Posterior vena cava (tissue), 2 donors: Measurements from ENCODE around the gene KRT5. TPM values are rescaled to one million over a fixed set of nuclear protein-coding genes. Genes with fewer than 3 reads are reported as not detected.

ENCODE experiments used
- DNase-seq: peaks from one replicate; pipeline ENCODE4 v3.0.0-alpha.2; 2020; ENCODE audit warnings: low spot score
- intact Hi-C, 2 donors: fragments of 100-400 bp; cut with DNase I; formaldehyde crosslinking; loops; one replicate each; pipeline versions ENCODE4 v1.14.1 to v1.14.2; 2022 to 2023
- total RNA-seq, 2 donors: library from RNA; stranded (reverse); fragmentation: NEBNext Ultra II Directional; extraction: Animal tissue kit (Norgen Biotek cat#: 25700); gene quantifications; one replicate each; pipeline ENCODE4 v1.2.1, GENCODE V29; 2021
- donor health status: DM: yes; HTN: yes; CAD: no.
- donor health status: DM: yes; HTN: yes; CAD: no.

Gene KRT5
- total RNA-seq, 2 donors from 2014 or later = not detected

DNA sequence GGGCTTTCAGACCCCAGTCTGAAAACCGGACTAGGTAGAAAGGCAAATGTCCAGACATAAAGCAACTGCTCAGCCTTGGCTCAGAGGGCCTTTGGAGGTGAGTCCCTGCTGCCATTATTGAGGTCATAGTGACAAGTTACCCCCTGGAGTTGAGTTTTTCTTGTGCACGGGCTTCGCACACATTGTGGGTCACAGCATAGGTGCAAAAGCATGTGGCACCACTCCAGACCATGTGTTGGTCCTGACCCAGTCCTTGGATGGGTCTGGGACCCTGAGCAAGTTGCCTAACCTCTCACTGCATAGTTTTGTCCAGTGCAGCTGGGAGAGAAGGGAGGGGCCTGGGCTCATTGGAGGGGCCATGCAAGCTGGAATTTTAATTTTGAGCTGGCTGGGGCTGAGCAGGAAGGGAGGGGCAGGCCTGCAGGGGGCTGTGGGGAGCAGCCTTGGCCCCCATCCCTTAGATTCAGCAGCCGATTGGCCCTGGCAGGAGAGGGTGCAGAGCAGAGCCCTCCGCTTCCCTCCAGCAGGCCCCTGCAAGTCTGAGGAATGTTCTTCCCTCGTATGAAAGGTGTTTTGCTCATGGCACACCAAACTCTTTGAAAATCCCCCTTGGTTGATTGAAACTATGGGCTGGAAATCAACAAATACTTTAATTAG lies 4.2 kb upstream of the KRT5 start:
- no peak for DNase-seq
- intact Hi-C loops = no loop called here

DNA sequence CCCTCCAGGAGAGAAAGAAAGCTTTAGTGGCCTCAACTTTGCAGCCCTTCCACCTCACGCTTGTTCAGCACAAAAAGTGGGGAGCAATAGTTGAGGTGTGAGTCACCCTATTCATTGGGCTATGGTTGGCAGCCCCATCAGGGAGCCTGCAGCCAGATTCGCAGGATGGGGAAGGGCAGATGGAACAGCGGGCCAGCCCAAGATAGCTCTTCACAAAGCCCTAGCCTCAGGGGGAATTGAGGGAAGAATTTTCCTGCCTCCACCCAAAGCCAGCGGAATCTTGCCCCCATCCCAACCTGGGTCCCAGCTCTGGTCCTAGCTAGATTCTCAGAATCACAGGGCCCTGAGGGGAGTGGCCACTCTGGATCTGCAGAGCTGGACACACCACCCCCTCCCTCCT lies 3.6 kb upstream of the KRT5 start:
- DNase-seq = no peak
- intact Hi-C loops = no loop called here

DNA sequence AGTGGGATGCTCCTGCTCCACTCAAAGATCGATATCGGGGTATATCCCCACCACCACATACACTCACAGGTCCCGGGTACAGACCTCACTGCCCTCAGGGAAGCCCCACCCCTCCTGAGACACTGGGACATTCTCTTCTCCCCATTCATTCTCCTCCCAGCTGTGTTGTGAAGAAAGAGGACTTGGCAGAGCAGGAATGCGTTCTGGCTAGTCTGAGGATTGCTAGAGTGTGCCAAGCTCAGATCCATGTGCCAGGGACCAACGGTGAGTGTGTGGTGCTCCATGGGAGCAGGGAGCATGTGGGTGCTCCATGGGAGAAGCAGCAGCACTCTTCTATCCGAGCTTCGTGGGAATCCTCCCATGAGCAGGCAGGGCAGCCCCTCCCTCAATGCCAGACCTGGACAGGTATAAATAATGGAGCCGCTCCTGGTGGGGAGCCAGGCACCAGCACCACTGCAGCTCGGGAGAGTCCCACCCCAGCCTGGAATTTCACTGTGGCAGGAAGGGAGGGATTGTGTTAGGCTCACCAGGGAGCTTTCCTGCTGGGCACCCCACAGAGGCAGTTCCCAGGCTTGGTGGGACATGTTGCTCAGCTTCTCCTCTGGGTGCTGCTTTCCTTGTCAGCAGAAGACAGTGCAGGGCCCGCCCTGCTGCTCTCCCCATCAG lies 2.3 kb upstream of the KRT5 start:
- intact Hi-C loops = no loop called here
- DNase-seq = no peak

DNA sequence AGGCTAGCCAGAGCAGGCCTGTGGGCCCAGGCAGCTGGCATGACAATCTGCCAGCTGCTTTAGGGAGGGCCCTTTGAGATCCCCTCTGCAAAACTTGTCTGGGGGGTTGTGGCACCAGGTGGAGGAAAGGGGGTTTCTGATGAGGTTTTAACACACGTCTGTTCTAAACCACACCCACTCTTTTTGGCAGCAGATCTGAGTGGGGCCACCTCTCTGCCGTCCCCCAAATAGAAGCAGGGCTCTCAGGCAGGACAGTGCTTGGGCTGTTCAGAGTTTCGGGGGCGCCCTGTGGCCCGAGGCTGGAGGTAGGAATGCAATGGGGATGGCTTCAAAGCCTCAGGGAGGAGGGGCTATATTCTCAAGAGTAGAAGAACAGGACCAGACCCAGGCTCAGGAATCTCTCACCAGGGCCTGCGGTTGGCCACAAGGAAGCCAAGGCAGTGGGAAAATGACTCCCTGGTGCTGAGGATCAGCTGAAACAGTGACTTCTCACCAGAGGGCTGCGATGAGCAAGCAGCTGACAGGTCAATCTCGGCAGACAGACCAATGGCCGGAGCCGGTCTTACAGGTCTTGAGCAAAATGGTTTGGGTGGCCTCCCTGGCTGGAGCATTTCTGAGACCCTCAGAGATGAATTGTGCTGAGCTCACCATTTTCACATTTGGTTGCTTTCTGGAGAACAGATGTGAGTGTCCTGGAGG lies 1.5 kb upstream of the KRT5 start:
- intact Hi-C loops = no loop called here
- no peak for DNase-seq

DNA sequence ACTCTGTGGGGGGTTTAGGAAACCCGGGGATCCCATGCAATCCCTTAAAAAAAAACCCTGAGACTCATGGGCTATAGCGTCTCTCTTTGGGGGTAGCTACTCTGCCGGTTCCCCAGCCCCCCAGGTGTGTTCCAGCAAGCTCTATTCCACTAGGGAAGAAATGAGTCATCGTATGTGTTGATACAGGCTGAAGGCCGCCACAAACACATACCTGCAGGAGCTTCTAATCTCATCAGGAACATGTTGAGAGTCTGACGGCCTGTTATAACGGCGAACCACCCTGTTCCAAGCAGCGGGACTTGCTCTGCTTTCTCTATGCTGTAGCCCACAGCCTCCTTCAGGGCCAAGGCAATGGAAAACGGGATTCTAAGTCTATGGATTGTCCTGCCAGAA lies 977 bp upstream of the KRT5 start:
- intact Hi-C loops = no loop called here
- DNase-seq = no peak

DNA sequence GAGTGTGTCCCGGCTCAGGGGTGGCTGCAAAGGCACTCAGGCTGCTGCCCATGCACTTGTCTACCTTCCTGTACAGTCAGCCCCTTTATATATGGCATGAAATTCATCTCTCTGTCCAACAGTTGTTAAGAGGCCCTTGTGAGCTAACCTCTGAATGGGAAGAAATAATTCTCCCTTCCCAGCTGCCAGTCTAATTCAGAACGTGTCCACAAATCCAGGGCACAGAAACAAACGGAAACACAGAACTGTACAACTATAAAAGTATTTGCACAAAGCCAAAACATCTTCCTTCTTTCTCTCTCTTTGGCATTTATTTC lies 849 bp downstream of the KRT5 start:
- intact Hi-C loops = no loop called here
- no peak for DNase-seq

DNA sequence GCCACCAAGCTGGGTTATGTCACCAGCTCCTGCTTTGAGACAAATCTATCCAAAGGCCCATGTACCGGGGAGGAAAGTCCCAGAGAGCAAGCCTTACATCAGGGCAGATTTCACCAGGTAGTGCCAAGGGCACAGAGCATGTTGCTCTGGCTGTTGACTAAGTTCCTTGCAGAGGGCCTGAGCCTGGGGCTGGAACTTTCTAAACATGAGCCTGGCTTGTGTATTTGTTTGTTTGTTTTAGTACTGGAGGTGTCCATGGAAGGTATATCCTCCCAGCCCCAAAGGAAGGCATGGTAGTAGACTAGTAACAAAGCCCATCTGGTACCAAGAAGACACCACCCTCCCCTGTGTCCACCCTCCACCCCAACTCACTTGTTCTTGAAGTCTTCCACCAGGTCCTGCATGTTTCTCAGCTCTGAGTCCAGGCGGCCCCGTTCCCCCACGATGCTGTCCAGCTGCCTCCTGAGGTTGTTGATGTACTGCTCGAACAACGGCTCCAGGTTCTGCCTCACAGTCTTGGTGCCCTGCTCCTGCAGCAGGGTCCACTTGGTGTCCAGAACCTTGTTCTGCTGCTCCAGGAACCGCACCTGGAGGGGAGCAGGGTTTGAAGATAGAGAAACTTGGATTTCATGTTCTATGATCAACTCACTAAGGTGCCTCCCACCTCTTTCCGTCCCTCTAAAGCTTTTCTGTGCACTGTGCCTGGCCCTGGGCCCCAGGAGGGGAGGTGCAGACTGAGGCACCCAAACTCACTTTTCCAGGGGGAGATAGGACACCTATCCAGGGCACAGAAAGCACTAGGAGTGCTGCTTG lies 1.4 kb downstream of the KRT5 start:
- intact Hi-C loops = no loop called here
- no peak for DNase-seq

DNA sequence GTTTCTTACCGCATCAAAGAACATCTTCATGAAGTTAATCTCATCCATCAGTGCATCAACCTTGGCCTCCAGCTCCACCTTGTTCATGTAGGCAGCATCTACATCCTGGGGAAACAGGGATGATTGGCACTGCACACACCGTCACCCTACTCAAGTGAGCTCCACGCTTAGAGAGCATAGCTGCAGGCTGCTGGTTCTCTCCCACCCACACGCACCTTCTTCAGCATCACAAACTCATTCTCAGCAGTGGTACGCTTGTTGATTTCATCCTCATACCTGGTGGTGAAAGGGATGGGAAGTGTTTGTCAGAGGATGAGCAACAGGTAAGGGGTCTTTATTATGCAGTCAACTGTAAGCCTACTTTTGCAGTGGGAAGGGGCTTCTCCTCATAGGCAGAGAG lies 2.3 kb downstream of the KRT5 start:
- intact Hi-C loops = no loop called here
- DNase-seq = no peak

DNA sequence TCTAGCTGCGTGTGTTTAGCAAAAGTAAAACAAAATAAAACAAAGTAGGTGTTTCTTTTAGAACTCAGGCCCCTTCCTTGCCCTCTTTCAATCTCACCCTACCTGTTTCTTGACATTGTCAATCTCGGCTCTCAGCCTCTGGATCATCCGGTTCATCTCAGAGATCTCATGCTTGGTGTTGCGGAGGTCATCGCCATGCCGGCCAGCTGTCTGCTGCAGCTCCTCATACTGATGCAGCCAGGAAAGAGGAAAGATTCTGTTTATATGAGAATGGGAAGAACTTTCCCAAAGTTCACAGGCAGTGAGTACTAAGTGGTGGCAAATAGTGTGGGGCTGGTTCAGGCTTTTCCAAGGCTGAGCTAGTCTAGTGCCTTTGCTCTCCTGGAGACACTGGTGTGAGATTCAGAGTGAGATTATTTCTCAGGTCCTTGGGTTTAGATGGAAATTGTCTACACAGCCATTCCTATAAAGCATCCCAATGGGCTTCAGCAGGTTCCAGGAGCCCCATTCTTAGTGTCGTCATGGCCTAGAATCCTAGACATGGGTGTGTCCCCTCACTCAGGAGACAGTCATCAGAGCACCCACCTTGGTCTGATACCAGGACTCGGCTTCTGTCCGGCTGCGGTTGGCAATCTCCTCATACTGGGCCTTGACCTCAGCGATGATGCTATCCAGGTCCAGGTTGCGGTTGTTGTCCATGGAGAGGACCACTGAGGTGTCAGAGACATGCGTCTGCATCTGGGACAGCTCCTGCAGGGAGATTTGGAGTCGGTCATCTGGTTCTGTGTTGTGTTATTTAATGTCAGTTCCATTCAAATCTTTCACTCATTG lies 3.0 kb downstream of the KRT5 start:
- intact Hi-C loops = no loop called here
- DNase-seq = no peak

DNA sequence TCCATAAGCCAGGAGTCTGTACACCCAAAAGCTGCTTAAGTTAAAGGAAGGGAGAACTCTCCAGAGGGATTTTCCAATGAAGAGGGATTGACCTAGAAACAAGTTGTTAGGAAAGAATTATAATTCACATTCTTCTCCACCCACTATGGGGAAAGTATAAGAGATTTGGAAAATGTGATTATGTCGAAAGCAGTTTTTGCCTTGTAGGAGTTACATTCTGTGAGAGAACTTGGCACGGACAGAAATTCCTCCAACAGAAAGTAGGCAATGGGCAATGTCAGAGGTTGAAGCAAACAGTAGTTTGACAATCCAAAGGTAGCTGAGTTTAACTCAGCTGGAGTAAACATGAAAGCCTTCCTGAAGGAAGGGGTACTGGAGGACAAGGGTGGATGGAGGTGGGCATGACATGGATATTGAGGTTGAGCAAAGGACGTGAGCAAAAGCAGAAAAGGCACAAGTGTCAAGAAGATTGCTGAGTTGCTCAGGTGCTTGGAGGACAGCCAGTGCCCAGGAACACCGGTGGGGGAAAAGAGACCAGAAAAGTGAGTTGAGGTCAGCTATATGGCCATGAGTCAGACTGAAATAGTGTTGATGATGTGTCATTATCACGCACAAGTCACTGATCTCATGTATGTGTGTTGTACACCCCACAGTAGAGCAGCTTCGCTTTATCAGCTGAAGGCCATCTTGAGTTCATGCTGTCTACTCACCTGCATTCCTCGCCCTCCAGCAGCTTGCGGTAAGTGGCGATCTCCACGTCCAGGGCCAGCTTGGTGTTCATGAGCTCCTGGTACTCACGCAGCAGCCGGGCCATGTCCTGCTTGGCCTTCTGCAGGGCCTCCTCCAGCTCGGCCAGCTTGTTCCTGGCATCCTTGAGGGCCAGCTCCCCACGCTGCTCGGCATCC lies 4.0 kb downstream of the KRT5 start:
- intact Hi-C loops = no loop called here
- no peak for DNase-seq

DNA sequence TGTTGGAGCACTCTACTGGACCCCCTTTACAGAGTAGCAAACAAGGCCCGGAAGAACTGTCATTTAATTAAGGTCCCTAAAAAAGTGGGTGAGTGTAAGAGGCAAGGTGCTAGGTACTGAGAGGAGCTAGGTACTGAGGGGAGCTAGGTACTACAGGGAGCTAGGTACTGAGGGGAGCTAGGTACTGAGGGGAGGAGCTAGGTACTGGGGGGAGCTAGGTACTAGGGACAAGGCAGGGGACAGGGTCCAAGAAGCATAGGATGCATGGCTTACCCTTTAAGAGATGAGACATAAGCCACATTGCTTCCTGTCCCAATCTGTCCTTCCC lies 4.9 kb downstream of the KRT5 start:
- intact Hi-C loops = no loop called here
- no peak for DNase-seq

DNA sequence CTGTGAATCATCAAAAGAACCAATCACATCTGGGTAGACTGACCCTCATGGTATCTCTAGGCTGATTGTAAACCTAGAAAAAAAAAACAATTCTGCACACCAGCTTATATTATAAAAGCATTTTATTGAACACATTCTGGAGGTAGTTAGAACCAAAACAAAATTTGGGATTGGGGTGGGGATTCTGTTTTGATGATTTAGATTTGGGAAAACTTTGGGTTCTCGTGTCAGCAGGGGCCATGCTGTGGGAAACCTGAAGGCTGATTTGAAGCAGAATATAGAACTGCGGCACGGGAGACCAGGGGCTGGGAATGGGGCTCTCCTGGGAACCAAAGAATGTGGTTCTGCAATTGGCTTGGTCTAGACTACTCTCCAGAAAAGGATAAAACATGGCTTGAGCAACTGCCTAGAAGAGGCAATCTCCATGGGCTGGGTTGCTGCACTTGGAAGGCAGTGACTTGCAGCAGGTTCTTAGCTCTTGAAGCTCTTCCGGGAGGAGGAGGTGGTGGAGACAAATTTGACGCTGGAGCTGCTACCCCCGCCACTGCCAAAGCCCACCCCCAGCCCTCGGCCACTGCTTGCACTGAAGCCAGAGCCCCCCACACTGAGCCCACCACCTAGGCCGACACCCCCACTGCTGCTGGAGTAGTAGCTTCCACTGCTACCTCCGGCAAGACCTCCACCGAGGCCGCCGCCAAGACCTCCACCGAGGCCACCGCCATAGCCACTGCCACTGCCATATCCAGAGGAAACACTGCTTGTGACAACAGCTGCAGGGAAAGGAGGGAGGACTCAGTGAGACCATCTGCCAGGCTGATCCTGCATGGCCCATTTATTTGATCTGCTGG lies 5.5 kb downstream of the KRT5 start:
- DNase-seq = peak; percentile 78
- intact Hi-C loops = no loop called here

DNA sequence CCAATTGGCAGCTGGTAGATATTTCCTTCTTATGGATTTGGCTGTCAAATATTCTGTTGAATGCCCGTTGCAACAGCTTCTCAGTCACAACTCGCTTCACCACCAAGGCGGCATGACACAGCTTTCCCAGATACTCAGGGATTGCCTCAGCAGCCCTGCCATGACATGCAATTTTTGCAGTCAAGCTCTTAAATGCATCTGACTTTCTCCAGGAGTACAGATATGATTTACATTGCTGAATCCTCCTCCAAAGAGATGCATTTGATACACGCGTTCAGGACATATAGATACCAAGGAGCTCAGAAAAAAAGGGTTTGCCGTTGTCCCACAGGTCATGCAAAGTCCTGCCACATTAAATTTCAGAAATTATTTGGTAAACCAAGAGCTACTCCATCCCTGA lies 6.5 kb downstream of the KRT5 start:
- intact Hi-C loops = no loop called here
- no peak for DNase-seq

DNA sequence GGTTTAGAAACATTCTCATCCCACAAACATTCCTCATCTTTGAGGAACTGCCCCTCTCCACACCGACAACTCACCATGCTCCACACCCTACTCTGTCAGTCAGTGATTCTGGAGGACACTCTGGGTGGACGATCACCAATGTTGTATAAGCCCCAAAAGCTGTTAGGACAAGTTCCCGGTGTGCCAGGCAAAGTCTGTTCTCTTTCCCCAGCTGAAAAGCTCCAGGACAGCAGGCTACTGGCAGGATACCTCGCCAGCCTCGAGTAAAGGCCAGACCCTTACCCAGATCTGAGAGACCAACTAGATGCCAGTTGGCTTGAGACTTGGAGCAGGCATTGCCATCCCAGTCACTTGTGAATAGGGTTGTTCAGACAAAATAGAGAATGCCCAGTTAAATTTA lies 12.0 kb downstream of the KRT5 start:
- intact Hi-C loops = no loop called here
- DNase-seq = no peak

DNA sequence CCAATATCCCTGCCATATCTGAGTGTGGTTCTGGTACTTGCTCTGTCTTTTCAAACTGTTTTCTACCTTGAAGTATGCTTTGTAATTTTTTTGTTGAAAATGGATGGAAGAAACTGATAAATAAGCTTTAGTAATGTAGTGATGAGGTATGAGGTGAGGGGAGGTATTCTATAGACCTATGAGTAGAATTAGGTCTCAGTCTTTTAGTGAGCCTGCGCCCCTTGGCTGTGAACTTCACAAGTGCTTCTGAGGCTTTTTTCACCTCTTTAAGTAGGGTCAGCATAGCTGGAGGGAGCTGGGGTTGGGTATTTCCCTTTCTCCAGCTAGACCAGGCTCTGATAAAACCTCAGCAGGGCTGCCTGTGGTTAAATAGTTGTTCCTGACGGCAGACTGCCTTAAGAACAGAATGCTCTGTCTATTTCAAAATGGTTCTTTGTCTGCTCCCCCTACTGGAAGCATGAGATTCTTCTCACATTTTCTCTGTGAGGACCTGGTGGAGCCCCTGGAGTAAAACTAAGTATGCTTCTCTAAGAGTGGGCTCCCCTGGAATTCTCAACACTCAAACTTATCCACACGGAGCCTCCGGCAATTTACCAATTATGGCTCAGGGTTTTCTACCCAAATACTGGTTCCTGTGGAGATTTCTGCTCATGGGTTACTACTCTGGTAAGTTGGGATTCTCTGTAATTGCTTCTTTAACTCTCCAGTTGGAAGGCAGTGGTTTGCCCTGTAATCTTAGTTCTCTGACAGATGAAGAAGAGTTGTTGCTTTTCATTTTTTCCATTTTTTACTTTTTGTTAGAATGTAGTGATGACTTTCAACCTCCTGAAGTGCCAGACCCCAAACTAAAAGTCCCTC lies 13.1 kb downstream of the KRT5 start:
- no peak for DNase-seq
- intact Hi-C loops = no loop called here

DNA sequence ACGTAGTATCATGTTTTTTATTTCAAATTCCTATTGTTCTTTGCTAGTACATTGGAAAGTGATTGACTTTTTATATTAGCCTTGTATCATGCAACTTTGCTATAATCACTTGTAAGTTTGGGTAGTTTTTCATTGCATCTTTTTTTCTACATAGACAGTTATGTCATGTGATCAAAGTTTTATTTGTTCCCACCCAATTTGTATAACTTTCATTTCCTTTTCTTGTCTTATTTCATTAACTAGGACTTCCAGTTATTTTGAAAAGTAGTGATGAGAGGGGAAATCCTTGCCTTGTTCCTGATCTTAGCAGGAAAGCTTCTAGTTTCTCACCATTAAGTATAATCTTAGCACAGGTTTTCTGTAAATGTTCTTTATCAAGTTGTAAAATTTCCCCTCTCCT lies 17.3 kb downstream of the KRT5 start:
- intact Hi-C loops = no loop called here
- DNase-seq = no peak

DNA sequence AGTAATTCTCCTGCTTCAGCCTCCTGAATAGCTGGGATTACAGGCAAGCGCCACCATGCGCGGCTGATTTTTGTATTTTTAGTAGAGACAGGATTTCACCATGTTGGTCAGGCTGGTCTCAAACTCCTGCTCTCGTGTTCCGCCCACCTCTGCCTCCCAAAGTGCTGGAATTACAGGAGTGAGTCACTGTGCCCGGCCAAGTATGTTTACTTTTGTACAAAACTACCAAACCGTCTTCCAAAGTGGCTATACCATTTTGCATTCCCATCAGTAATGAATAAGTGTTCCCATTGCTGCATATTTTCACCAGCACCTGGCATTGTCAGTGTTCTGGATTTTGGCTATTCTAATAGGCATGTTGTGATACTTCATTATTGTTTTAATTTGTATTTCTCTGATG lies 18.7 kb downstream of the KRT5 start:
- intact Hi-C loops = no loop called here

More for the DNA sequence above, 18.7 kb downstream of the KRT5 start:
- DNase-seq = no peak
